Calu3 (cell line): ENCODE data around the gene PLEKHH1. TPM values are rescaled to one million over a fixed set of nuclear protein-coding genes. Genes with fewer than 3 reads are reported as not detected.

Experiments
- BruUV-seq: library from RNA; stranded (reverse); fragments of 400-500 nt; replicated peaks from 2 replicates; lab custom pipeline; 2021; lab: Mats Ljungman, UMichigan
- CTCF ChIA-PET: fragments of 300-600 bp; sonication (Branson Sonifier 250); formaldehyde crosslinking; loops from one replicate; lab custom pipeline; 2022; ENCODE audit warnings: antibody characterized with exemption; lab: Charles Lee
- DNase-seq: peaks from one replicate; pipeline ENCODE4 v3.0.0; 2022
- H3K27ac Mint-ChIP-seq: one replicate; pipeline ENCODE4 v1.8.0; 2022; ENCODE audit warnings: mixed read lengths; ENCODE audit not compliant: unreplicated experiment
- H3K27me3 Mint-ChIP-seq: one replicate; pipeline ENCODE4 v1.8.0; 2022; ENCODE audit warnings: mixed read lengths; ENCODE audit not compliant: unreplicated experiment
- H3K36me3 Mint-ChIP-seq: one replicate; pipeline ENCODE4 v1.8.0; 2022; ENCODE audit warnings: mild to moderate bottlenecking, moderate library complexity, mixed read lengths; ENCODE audit not compliant: insufficient read depth, unreplicated experiment
- H3K4me1 Mint-ChIP-seq: one replicate; pipeline ENCODE4 v1.8.0; 2022; ENCODE audit warnings: mild to moderate bottlenecking, low read depth, mixed read lengths; ENCODE audit not compliant: unreplicated experiment
- H3K4me3 Mint-ChIP-seq: one replicate; pipeline ENCODE4 v1.8.0; 2022; ENCODE audit warnings: mild to moderate bottlenecking, low read depth, moderate library complexity, mixed read lengths; ENCODE audit not compliant: unreplicated experiment
- H3K9me3 Mint-ChIP-seq: one replicate; pipeline ENCODE4 v1.8.0; 2022; ENCODE audit warnings: low read depth, mixed read lengths; ENCODE audit not compliant: unreplicated experiment
- CTCF ChIP-seq: fragments of 200-600 bp; IDR thresholded peaks from one replicate; pipeline ENCODE4 v1.8.0; 2022; ENCODE audit warnings: antibody characterized with exemption; ENCODE audit not compliant: unreplicated experiment
- intact Hi-C: fragments of 100-400 bp; cut with micrococcal nuclease; formaldehyde crosslinking; loops from one replicate; pipeline ENCODE4 v1.10.0; 2022; ENCODE audit not compliant: unreplicated experiment
- total RNA-seq: library from RNA; stranded (reverse); gene quantifications from 2 replicates; pipeline ENCODE4 v1.2.3, GENCODE V29; 2022

Gene PLEKHH1
- total RNA-seq, 1 experiment from 2014 or later, result 11.8 TPM

DNA sequence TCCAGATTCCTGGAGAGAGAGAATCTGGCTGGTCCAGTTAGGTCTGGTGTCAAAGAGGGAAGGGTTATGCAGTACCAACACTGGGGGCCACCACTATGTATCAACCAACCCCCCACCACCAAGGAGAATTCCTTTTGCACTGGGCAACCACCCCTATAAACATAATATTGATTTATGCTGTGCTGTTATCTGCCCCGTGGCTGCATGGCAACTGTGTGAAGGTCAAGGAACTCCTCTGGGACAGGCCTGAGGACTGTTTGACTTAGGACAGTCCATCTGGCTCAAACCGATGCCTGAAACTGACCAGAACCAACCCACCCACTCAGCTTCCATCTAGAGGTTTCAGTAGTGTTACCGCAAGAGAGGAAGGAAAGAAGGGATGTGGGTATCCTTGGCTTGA is 20.5 kb downstream of the PLEKHH1 start:
- no peak overlapping the region for H3K27ac Mint-ChIP-seq
- H3K9me3 Mint-ChIP-seq, result no peaks in the 10 kb centered on the region
- intact Hi-C loops, result no loop called here
- H3K27me3 Mint-ChIP-seq, result no peaks in the 10 kb centered on the region
- CTCF ChIA-PET, result no interaction called here
- no peaks in the 10 kb centered on the region for H3K4me1 Mint-ChIP-seq
- H3K4me3 Mint-ChIP-seq, result no peak overlapping the region
- no TSS peak for BruUV-seq
- H3K36me3 Mint-ChIP-seq, result no peaks in the 10 kb centered on the region
- TF ChIP-seq CTCF, result no peak
- DNase-seq, result no peak

DNA sequence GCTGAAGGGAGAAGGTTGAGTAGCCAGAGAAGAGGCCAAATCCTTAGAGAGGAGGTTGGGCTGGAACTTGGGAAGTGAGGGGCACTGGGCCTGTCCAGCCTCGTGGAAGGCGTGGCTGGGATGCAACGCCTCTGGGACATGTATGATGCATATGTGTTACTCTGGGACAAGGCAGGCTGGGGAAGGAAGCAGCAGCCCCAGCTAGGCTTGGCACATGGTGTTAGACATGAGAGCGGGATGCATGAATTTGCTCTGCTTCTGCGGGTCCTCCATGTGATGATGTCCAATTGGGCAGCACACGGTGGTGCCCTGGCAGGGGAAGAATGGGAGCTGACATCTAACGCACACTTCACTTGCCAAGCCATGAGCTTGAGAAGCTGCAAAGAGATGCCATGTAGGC is 21.3 kb downstream of the PLEKHH1 start:
- no peak for TF ChIP-seq CTCF
- H3K9me3 Mint-ChIP-seq, result no peaks in the 10 kb centered on the region
- no peak overlapping the region for H3K4me3 Mint-ChIP-seq
- CTCF ChIA-PET, result interaction anchor here (0.9 kb wide), 1 partner anchor 17 kb away, joined by 3 read pairs; no protein-coding TSS in a partner anchor
- DNase-seq, result no peak
- BruUV-seq, result no TSS peak
- no peaks in the 10 kb centered on the region for H3K36me3 Mint-ChIP-seq
- H3K27ac Mint-ChIP-seq, result no peak overlapping the region
- no peaks in the 10 kb centered on the region for H3K4me1 Mint-ChIP-seq
- no peaks in the 10 kb centered on the region for H3K27me3 Mint-ChIP-seq
- intact Hi-C loops, result no loop called here

- no peak for DNase-seq
- CTCF ChIA-PET, result interaction anchor here (0.9 kb wide), 1 partner anchor 16 kb away, joined by 3 read pairs; no protein-coding TSS in a partner anchor
- no peaks in the 10 kb centered on the region for H3K27me3 Mint-ChIP-seq
- H3K27ac Mint-ChIP-seq, result no peak overlapping the region
- intact Hi-C loops, result no loop called here
- H3K36me3 Mint-ChIP-seq, result no peaks in the 10 kb centered on the region
- no peak overlapping the region for H3K4me3 Mint-ChIP-seq
- no peak for TF ChIP-seq CTCF
- BruUV-seq, result no TSS peak
- no peaks in the 10 kb centered on the region for H3K4me1 Mint-ChIP-seq
- no peaks in the 10 kb centered on the region for H3K9me3 Mint-ChIP-seq
Observed at GRCh38 chr14:67555518-67556090, 22.5 kb downstream of the PLEKHH1 start.

DNA sequence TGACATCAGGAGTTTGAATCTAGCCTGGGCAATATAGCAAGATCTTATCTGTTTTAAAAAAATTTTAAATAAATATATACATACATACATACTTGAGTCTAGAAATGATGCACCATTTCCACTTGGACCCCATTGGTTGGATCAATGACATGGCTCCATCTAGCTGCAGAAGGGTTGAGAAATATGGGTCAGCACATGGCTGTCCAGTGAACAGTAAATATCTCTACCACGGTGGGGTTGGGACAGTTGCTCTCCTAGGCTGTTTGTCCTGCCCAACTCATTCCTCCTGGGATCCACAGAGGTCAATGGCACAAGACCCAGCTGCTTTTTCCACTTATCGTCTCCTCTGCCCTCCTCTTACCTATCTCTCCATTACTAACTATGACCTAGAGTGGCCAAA is 23.6 kb downstream of the PLEKHH1 start:
- TF ChIP-seq CTCF, result no peak
- no peaks in the 10 kb centered on the region for H3K4me1 Mint-ChIP-seq
- no peaks in the 10 kb centered on the region for H3K36me3 Mint-ChIP-seq
- no peak overlapping the region for H3K4me3 Mint-ChIP-seq
- intact Hi-C loops, result no loop called here
- CTCF ChIA-PET, result interaction anchor here (1.4 kb wide), 1 partner anchor 14 kb away, joined by 3 read pairs; no protein-coding TSS in a partner anchor
- no peaks in the 10 kb centered on the region for H3K9me3 Mint-ChIP-seq
- H3K27me3 Mint-ChIP-seq, result no peaks in the 10 kb centered on the region
- no peak for DNase-seq
- H3K27ac Mint-ChIP-seq, result no peak overlapping the region
- no TSS peak for BruUV-seq
